A549 treated with CORT108297 at 1 μM for 4 hours (cell line): ENCODE results near the gene MBD3L3. TPM values are rescaled to one million over a fixed set of nuclear protein-coding genes. Genes with fewer than 3 reads are reported as not detected.

ENCODE experiments used
- total RNA-seq: library from RNA; stranded (reverse); fragments of 200-300 nt; extraction: Qiagen RNA extraction; gene quantifications from 5 replicates; pipeline ENCODE4 v1.2.3, GENCODE V29; 2022

The MBD3L3 gene
- total RNA-seq = not detected in 5 replicates

GRCh38 chr19:7058576-7058975 lies at the start of gene MBD3L3:
Gene MBD3L3, minus strand, starts transcription at chr19:7058676. Its CDS starts 71 bp downstream, at chr19:7058605.

GRCh38 chr19:7069042-7069903 lies 10.8 kb upstream of the MBD3L3 start, which contains the start of gene ZNF557:
Gene ZNF557, plus strand, starts transcription at chr19:7069703. Its CDS starts 5,372 bp downstream, at chr19:7075075.

GRCh38 chr19:7049021-7049420 lies 9.5 kb downstream of the MBD3L3 start, which contains the start of gene MBD3L2:
Gene MBD3L2, plus strand, starts transcription at chr19:7049321. Its CDS starts 53 bp downstream, at chr19:7049374.

GRCh38 chr19:7040079-7040478 lies 18.4 kb downstream of the MBD3L3 start, which contains the start of gene MBD3L4:
Gene MBD3L4, minus strand, starts transcription at chr19:7040179. Its CDS starts 35 bp downstream, at chr19:7040144.

GRCh38 chr19:7030278-7030677 lies 28.2 kb downstream of the MBD3L3 start, which contains the start of gene MBD3L5:
Gene MBD3L5, plus strand, starts transcription at chr19:7030578. Its CDS starts 34 bp downstream, at chr19:7030612.

GRCh38 chr19:7021331-7021730 lies 37.1 kb downstream of the MBD3L3 start, which contains the start of gene MBD3L2B:
Gene MBD3L2B, minus strand, starts transcription at chr19:7021431. Its CDS starts 34 bp downstream, at chr19:7021397.

Other genes with a start within 250 kb of the MBD3L3 start
- 4.6 to 6.6 TPM (median 5.1 TPM) in 5 replicates for gene ADGRE1, start 171.1 kb downstream of the MBD3L3 start, total RNA-seq
- gene MBD3L2B, start 37.2 kb downstream of the MBD3L3 start, total RNA-seq = not detected in 5 replicates
- gene MBD3L5, start 28.1 kb downstream of the MBD3L3 start, total RNA-seq = not detected in 5 replicates
- gene MBD3L4, start 18.5 kb downstream of the MBD3L3 start, total RNA-seq = not detected in 5 replicates
- gene MBD3L2, start 9.4 kb downstream of the MBD3L3 start, total RNA-seq = not detected in 5 replicates
- gene ZNF557, start 11.0 kb upstream of the MBD3L3 start, total RNA-seq = 2.2 to 3.0 TPM (median 2.8 TPM) in 5 replicates
- 1.9 to 3.2 TPM (median 2.3 TPM) in 5 replicates for gene INSR, start 235.7 kb upstream of the MBD3L3 start, total RNA-seq